ENCODE data around the gene ALG3.
"Not testable (repeated sequence)": the region's sequence is repeated elsewhere in the genome, so short reads cannot be mapped to it uniquely, and the experiment has no call there.

Gene ALG3

GRCh38 chr3:184248454-184249411 is at the start of gene ALG3:
Gene ALG3, minus strand, starts transcription at chr3:184248962. Its CDS starts 22 bp downstream, at chr3:184248940.
- DNase-seq = peak; percentile 68

- DNase-seq = no peak
These were observed 47.9 kb upstream of the ALG3 start for GRCh38 chr3:184296616-184297015.

- no peak for DNase-seq
These were observed 47.0 kb upstream of the ALG3 start for GRCh38 chr3:184295771-184296170.

GRCh38 chr3:184291738-184292445 is 43.1 kb upstream of the ALG3 start:
- DNase-seq = no peak

- DNase-seq = no peak
These were observed 42.4 kb upstream of the ALG3 start for GRCh38 chr3:184291044-184291737.

- DNase-seq = no peak
These were observed 41.6 kb upstream of the ALG3 start for GRCh38 chr3:184290331-184290730.

GRCh38 chr3:184289426-184289938 is 40.7 kb upstream of the ALG3 start:
- DNase-seq = peak; percentile 41

- DNase-seq = peak; percentile 54
These were observed 35.9 kb upstream of the ALG3 start for GRCh38 chr3:184284696-184285095.

- no peak for DNase-seq
These were observed 34.9 kb upstream of the ALG3 start for GRCh38 chr3:184283681-184284080.

- no peak for DNase-seq
These were observed 34.2 kb upstream of the ALG3 start for GRCh38 chr3:184282941-184283340.

GRCh38 chr3:184277366-184277765 is 28.6 kb upstream of the ALG3 start:
- DNase-seq = no peak

GRCh38 chr3:184275961-184276910 is 27.5 kb upstream of the ALG3 start, which contains the start of gene ECE2:
Gene ECE2, plus strand, starts transcription at chr3:184276022. Its CDS starts 132 bp downstream, at chr3:184276154.
- no peak for DNase-seq

GRCh38 chr3:184275381-184275701 is 26.6 kb upstream of the ALG3 start:
- DNase-seq = no peak

GRCh38 chr3:184272269-184272668 is 23.5 kb upstream of the ALG3 start:
- DNase-seq = no peak

- DNase-seq = not testable (repeated sequence)
These were observed 18.5 kb upstream of the ALG3 start for GRCh38 chr3:184267249-184267648.

- DNase-seq = no peak
These were observed 14.0 kb upstream of the ALG3 start for GRCh38 chr3:184262764-184263179.

- peak; percentile 20 for DNase-seq
These were observed 13.3 kb upstream of the ALG3 start for GRCh38 chr3:184261854-184262763.

GRCh38 chr3:184261270-184261853 is 12.6 kb upstream of the ALG3 start, which contains the start of gene CAMK2N2:
Gene CAMK2N2, minus strand, starts transcription at chr3:184261553. Its CDS starts 268 bp downstream, at chr3:184261285.
- DNase-seq = peak; percentile 36

- no peak for DNase-seq
These were observed 12.0 kb upstream of the ALG3 start for GRCh38 chr3:184260724-184261269.

Measured in kidney glomerular epithelial cell (primary cell).